H1 (cell line): Measurements from ENCODE around the gene ADGRL2. TPM values are rescaled to one million over a fixed set of nuclear protein-coding genes. Genes with fewer than 3 reads are reported as not detected.

ENCODE experiments used
- CTCF ChIA-PET: fragments of 300-600 bp; sonication (Branson Sonifier 250); formaldehyde crosslinking; loops from one replicate; lab custom pipeline; 2021; ENCODE audit not compliant: partially characterized antibody; lab: Charles Lee
- POLR2A ChIA-PET: fragments of 300-600 bp; sonication (Branson Sonifier 250); formaldehyde crosslinking; loops from one replicate; lab custom pipeline; 2021; ENCODE audit warnings: inconsistent platforms; ENCODE audit not compliant: partially characterized antibody; lab: Charles Lee
- DNase-seq, 2 experiments: peaks; one replicate each; pipeline versions ENCODE4 v3.0.0 to v3.0.0-alpha.2; 2010 to 2022; ENCODE audit warnings: low spot score in 2 of 2, low read depth in 1 of 2, mixed read lengths in 1 of 2
- FAIRE-seq: peaks from 2 replicates; lab custom pipeline; 2011; peaks lifted over from hg19 to GRCh38; lab: Jason Lieb, UNC
- H2AFZ ChIP-seq: 2 replicates; pipeline ENCODE4 v1.8.1; 2012; ENCODE audit warnings: low read length, inconsistent platforms
- H2AK5ac ChIP-seq: 2 replicates; pipeline ENCODE4 v1.6.1; 2013; ENCODE audit warnings: low read depth, low read length
- H2BK120ac ChIP-seq: replicated peaks from 2 replicates; pipeline ENCODE3; 2013; ENCODE audit warnings: low read depth, low read length, inconsistent platforms
- H2BK12ac ChIP-seq: 2 replicates; pipeline ENCODE4 v1.6.1; 2013; ENCODE audit warnings: low read depth, low read length
- H2BK15ac ChIP-seq: 2 replicates; pipeline ENCODE4 v1.6.1; 2013; ENCODE audit warnings: low read length
- H2BK20ac ChIP-seq: 2 replicates; pipeline ENCODE4 v1.6.1; 2013; ENCODE audit warnings: low read length
- H2BK5ac ChIP-seq: 2 replicates; pipeline ENCODE4 v1.6.1; 2013; ENCODE audit warnings: low read depth, low read length
- H3K14ac ChIP-seq: 2 replicates; pipeline ENCODE4 v1.6.1; 2013; ENCODE audit warnings: inconsistent platforms; ENCODE audit not compliant: insufficient read length
- H3K18ac ChIP-seq: 2 replicates; pipeline ENCODE4 v1.6.1; 2013; ENCODE audit warnings: low read length; ENCODE audit errors: extremely low read depth
- H3K23ac ChIP-seq: 2 replicates; pipeline ENCODE4 v1.6.1; 2013; ENCODE audit warnings: inconsistent platforms; ENCODE audit not compliant: insufficient read length
- H3K23me2 ChIP-seq: 2 replicates; pipeline ENCODE4 v1.6.1; 2013; ENCODE audit warnings: low read depth, low read length
- H3K27ac ChIP-seq: 2 replicates; pipeline ENCODE4 v1.6.1; 2011; ENCODE audit warnings: low read depth, low read length, inconsistent platforms
- H3K27me3 ChIP-seq, 4 experiments: replicated peaks in 1 of 4; 1 replicate in 1 of 4; 2 replicates in 3 of 4; pipeline versions ENCODE4 v1.6.1 to v1.8.1; 2011 to 2013; ENCODE audit warnings: low read length in 3 of 4, mild to moderate bottlenecking in 3 of 4, inconsistent platforms in 2 of 4, mixed read lengths in 2 of 4, moderate library complexity in 1 of 4; ENCODE audit not compliant: control insufficient read depth in 3 of 4, insufficient read depth in 3 of 4; ENCODE audit errors: extremely low read depth in 1 of 4
- H3K36me3 ChIP-seq, 4 experiments: 2 replicates each; pipeline versions ENCODE4 v1.6.1 to v1.8.1; 2011 to 2013; ENCODE audit warnings: mild to moderate bottlenecking in 4 of 4, low read length in 3 of 4, moderate library complexity in 2 of 4, control low read depth in 1 of 4, inconsistent platforms in 1 of 4; ENCODE audit not compliant: insufficient read depth in 4 of 4, control insufficient read depth in 2 of 4
- H3K4ac ChIP-seq: replicated peaks from 2 replicates; pipeline ENCODE3; 2013; ENCODE audit warnings: low read length, low read depth, mixed read lengths, inconsistent platforms; ENCODE audit not compliant: insufficient read length
- H3K4me1 ChIP-seq, 4 experiments: replicated peaks in 1 of 4; 1 replicate in 1 of 4; 2 replicates in 3 of 4; pipeline versions ENCODE4 v1.6.1 to v1.8.1; 2011 to 2013; ENCODE audit warnings: low read length in 3 of 4, inconsistent platforms in 2 of 4, mixed read lengths in 1 of 4; ENCODE audit not compliant: insufficient read depth in 4 of 4, control insufficient read depth in 3 of 4
- H3K4me2 ChIP-seq, 2 experiments: 2 replicates each; pipeline versions ENCODE4 v1.6.1 to v1.8.1; 2011 to 2013; ENCODE audit warnings: low read depth in 2 of 2, low read length in 2 of 2, control low read depth in 1 of 2, inconsistent platforms in 1 of 2, mild to moderate bottlenecking in 1 of 2; ENCODE audit not compliant: insufficient read depth in 1 of 2
- H3K4me3 ChIP-seq, 4 experiments: fragments of 200-600, 300-600 bp in 1 of 4; sonication (generic), shearing (Covaris generic), sonication (Bioruptor Twin) in 1 of 4; 2 replicates each; pipeline versions ENCODE4 v1.5.1 to v1.8.1; 2011 to 2016; ENCODE audit warnings: low read length in 4 of 4, low read depth in 3 of 4, control low read depth in 2 of 4, inconsistent platforms in 2 of 4, mild to moderate bottlenecking in 2 of 4, mixed read lengths in 1 of 4, moderate library complexity in 1 of 4; ENCODE audit not compliant: insufficient read depth in 2 of 4; ENCODE audit errors: extremely low read depth in 1 of 4
- H3K56ac ChIP-seq: replicated peaks from 2 replicates; pipeline ENCODE3; 2013; ENCODE audit warnings: low read depth, mild to moderate bottlenecking, mixed read lengths, low read length, inconsistent platforms; ENCODE audit not compliant: insufficient read length
- H3K79me1 ChIP-seq: 2 replicates; pipeline ENCODE4 v1.6.1; 2013; ENCODE audit warnings: low read depth, low read length, control low read depth
- H3K79me2 ChIP-seq, 2 experiments: 2 replicates each; pipeline versions ENCODE4 v1.6.1 to v1.8.1; 2012 to 2013; ENCODE audit warnings: low read length in 2 of 2, mild to moderate bottlenecking in 2 of 2, inconsistent platforms in 1 of 2; ENCODE audit not compliant: insufficient read depth in 2 of 2, control insufficient read depth in 1 of 2
- H3K9ac ChIP-seq, 4 experiments: replicated peaks in 1 of 4; 1 replicate in 1 of 4; 2 replicates in 3 of 4; pipeline versions ENCODE4 v1.6.1 to v1.8.1; 2011 to 2013; ENCODE audit warnings: low read depth in 3 of 4, low read length in 3 of 4, control low read depth in 2 of 4, mild to moderate bottlenecking in 2 of 4, moderate library complexity in 2 of 4, inconsistent platforms in 1 of 4; ENCODE audit errors: extremely low read depth in 1 of 4
- H3K9me3 ChIP-seq, 2 experiments: 2 replicates each; pipeline versions ENCODE4 v1.6.1 to v1.8.1; 2012 to 2013; ENCODE audit warnings: mild to moderate bottlenecking in 2 of 2, moderate library complexity in 2 of 2, control low read depth in 1 of 2, inconsistent platforms in 1 of 2, low read depth in 1 of 2, low read length in 1 of 2, mixed read lengths in 1 of 2; ENCODE audit not compliant: insufficient read depth in 2 of 2
- H4K20me1 ChIP-seq, 2 experiments: replicated peaks in 1 of 2; 2 replicates each; pipeline versions ENCODE3 to v1.8.1; 2011 to 2013; ENCODE audit warnings: inconsistent platforms in 2 of 2, low read length in 2 of 2, mild to moderate bottlenecking in 1 of 2; ENCODE audit not compliant: insufficient read depth in 2 of 2, control insufficient read depth in 1 of 2
- H4K5ac ChIP-seq: 2 replicates; pipeline ENCODE4 v1.6.1; 2013; ENCODE audit warnings: low read length, low read depth, mixed read lengths, inconsistent platforms; ENCODE audit not compliant: insufficient read length
- H4K8ac ChIP-seq: 2 replicates; pipeline ENCODE4 v1.8.0; 2013; ENCODE audit warnings: mild to moderate bottlenecking, moderate library complexity, low read length, inconsistent platforms; ENCODE audit not compliant: insufficient read depth; ENCODE audit errors: extremely low read depth
- H4K91ac ChIP-seq: replicated peaks from 2 replicates; pipeline ENCODE3; 2013; ENCODE audit warnings: low read length, mixed read lengths, inconsistent platforms; ENCODE audit not compliant: insufficient read length
- POLR2AphosphoS5 ChIP-seq: IDR thresholded peaks from 2 replicates; pipeline ENCODE4 v1.6.1; 2011; ENCODE audit warnings: low read depth, low read length
- RAD21 ChIP-seq, 2 experiments: IDR thresholded peaks in 1 of 2; conservative IDR thresholded peaks in 1 of 2; 2 replicates each; pipeline ENCODE4 v1.6.1; 2011; ENCODE audit warnings: low read depth in 2 of 2, low read length in 2 of 2, improper control_type of control experiment in 1 of 2, inconsistent platforms in 1 of 2, mild to moderate bottlenecking in 1 of 2, moderate library complexity in 1 of 2
- SIN3A ChIP-seq, 2 experiments: IDR thresholded peaks in 1 of 2; conservative IDR thresholded peaks in 1 of 2; 2 replicates each; pipeline ENCODE4 v1.6.1; 2011 to 2012; ENCODE audit warnings: low read length in 2 of 2, improper control_type of control experiment in 1 of 2, low read depth in 1 of 2, mild to moderate bottlenecking in 1 of 2
- TAF7 ChIP-seq: optimal IDR thresholded peaks from 2 replicates; pipeline ENCODE3; 2011; ENCODE audit warnings: low read depth, mild to moderate bottlenecking, inconsistent platforms, low read length, moderate library complexity, borderline replicate concordance
- TBP ChIP-seq: IDR thresholded peaks from 2 replicates; pipeline ENCODE4 v1.6.1; 2011; ENCODE audit warnings: low read depth, low read length, improper control_type of control experiment
- WGBS, 2 experiments: shearing (Covaris generic) in 1 of 2; methylation state at CpG; one replicate each; pipeline versions ENCODE4 v1.1.6 to v1.1.7; 2013 to 2015; ENCODE audit warnings: low lambda C conversion rate in 2 of 2, mixed read lengths in 2 of 2, inconsistent platforms in 1 of 2, low coverage in 1 of 2, missing lambda C conversion rate in 1 of 2; ENCODE audit not compliant: insufficient replicate concordance in 2 of 2, insufficient coverage in 1 of 2, insufficient read length in 1 of 2; ENCODE audit errors: extremely low coverage in 1 of 2, missing lambda C conversion rate in 1 of 2; 5-methylcytosine and 5-hydroxymethylcytosine counted together
- polyA plus RNA-seq, 7 experiments: library from polyadenylated mRNA; depleted of rRNA in 3 of 7; stranded (reverse) in 5 of 7; unstranded in 2 of 7; fragments of >200 nt in 5 of 7; fragments of 200-250 nt in 2 of 7; gene quantifications; 1 replicate in 5 of 7; 2 replicates in 1 of 7; 4 replicates in 1 of 7; pipeline versions ENCODE4 v1.2.1 to v1.2.3, GENCODE V29; 2011 to 2013; ENCODE audit warnings: missing spikeins in 2 of 7, mixed read lengths in 2 of 7
- total RNA-seq: library from RNA; stranded (reverse); fragmentation: NEBNext Ultra II Directional; extraction: Animal tissue kit (Norgen Biotek cat#: 25700); gene quantifications from 2 replicates; pipeline ENCODE4 v1.2.1, GENCODE V29; 2021
- TF ChIP-seq, protein P1 (sequence below): IDR thresholded peaks from 2 replicates; pipeline ENCODE4 v1.6.1; 2011; ENCODE audit warnings: low read depth, mild to moderate bottlenecking, low read length; ENCODE audit not compliant: insufficient read depth

Gene ADGRL2
- total and polyA plus RNA-seq, 2 of the 8 experiments (the other 6 are each of a cell fraction or from before 2014, with no cell fraction given), result 113 to 124 TPM

DNA sequence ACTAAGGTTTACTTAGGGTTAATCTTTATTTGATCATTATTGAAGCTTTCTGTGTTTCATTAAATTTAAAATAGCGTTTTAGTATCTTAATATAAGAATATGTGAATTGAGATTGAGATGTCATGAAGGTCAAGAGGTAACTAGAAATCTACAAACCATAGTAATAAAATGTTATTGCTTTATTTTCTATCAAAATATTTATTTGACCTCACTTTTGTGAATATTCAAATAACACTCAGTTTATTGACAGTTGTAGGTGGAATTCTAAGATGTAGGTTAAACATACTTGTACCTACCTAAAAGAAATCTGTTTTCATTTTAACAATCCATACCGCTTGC, 5.7 kb downstream of the ADGRL2 start:
- H2BK120ac ChIP-seq, result no peak overlapping the region
- CTCF ChIA-PET, result interaction anchor here (1.5 kb wide), 1 partner anchor 501 kb away, joined by 6 read pairs; no protein-coding TSS in a partner anchor
- no peaks in the 10 kb centered on the region for H3K27me3 ChIP-seq
- H2BK20ac ChIP-seq, result no peak overlapping the region
- no peaks in the 10 kb centered on the region for H3K79me1 ChIP-seq
- no peak overlapping the region for H3K23ac ChIP-seq
- H4K91ac ChIP-seq, result no peak overlapping the region
- no peak overlapping the region for H3K14ac ChIP-seq
- peak overlapping the region in 1 of 4 experiments; percentile 99; a peak in 1 of 8 replicates for H3K4me3 ChIP-seq
- H4K8ac ChIP-seq, result no peak overlapping the region
- TF ChIP-seq POLR2AphosphoS5 (no peak), RAD21 (IDR thresholded peaks at IDR 0.05 in 1 of 2, conservative IDR thresholded peaks at IDR 0.05 in 1 of 2; ENCODE audit: low read depth in 2 of 2, low read length in 2 of 2) (no peak), SIN3A (conservative IDR thresholded peaks at IDR 0.05 in 1 of 2, IDR thresholded peaks at IDR 0.05 in 1 of 2; ENCODE audit: low read depth in 1 of 2, low read length in 2 of 2) (no peak), TBP (no peak), TAF7 (no peak)
- TF ChIP-seq, protein P1, sequence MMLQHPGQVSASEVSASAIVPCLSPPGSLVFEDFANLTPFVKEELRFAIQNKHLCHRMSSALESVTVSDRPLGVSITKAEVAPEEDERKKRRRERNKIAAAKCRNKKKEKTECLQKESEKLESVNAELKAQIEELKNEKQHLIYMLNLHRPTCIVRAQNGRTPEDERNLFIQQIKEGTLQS, result no peak
- no peak overlapping the region for H3K9ac ChIP-seq
- H3K79me2 ChIP-seq, result peaks cover 10 to 100% of the 10 kb centered on the region in 2 experiments
- H3K4me2 ChIP-seq, result peak overlapping the region in 1 of 2 experiments; percentile 17; a peak in 1 of 4 replicates
- H2AFZ ChIP-seq, result no peak overlapping the region
- peaks cover 3 to 12% (median 5%) of the 10 kb centered on the region in 4 experiments; a peak in 5 of 7 replicates for H3K4me1 ChIP-seq
- H2BK15ac ChIP-seq, result no peak overlapping the region
- POLR2A ChIA-PET, result interaction anchor here (0.6 kb wide), 1 partner anchor 688 kb away, joined by 3 read pairs; no protein-coding TSS in a partner anchor
- H4K5ac ChIP-seq, result no peak overlapping the region
- H3K23me2 ChIP-seq, result peaks cover 15% of the 10 kb centered on the region
- H3K36me3 ChIP-seq, result no peaks in the 10 kb centered on the region; a peak in 1 of 8 replicates
- H3K27ac ChIP-seq, result no peak overlapping the region
- H2BK12ac ChIP-seq, result no peak overlapping the region
- H3K9me3 ChIP-seq, result no peaks in the 10 kb centered on the region
- no peak overlapping the region for H2AK5ac ChIP-seq
- 53% methylated on average over 2 of the region's 2 CpGs; no CpG with 5 or more reads in 1 of the 2 experiments for WGBS, 2 experiments
- DNase-seq (no peak), FAIRE-seq (no peak)
- no peak overlapping the region for H3K18ac ChIP-seq
- no peak overlapping the region for H3K4ac ChIP-seq
- H4K20me1 ChIP-seq, result peaks cover 12 to 20% of the 10 kb centered on the region in 2 experiments
- H3K56ac ChIP-seq, result no peak overlapping the region
- H2BK5ac ChIP-seq, result no peak overlapping the region
